Measurements from ENCODE around the gene PDXK.

PDXK gene

GRCh38 chr21:43786300-43786806 is 67.4 kb downstream of the PDXK start:
- Histone ChIP-seq H3K79me2 (ENCODE audit: control insufficient read depth, insufficient read depth, low read length, unreplicated experiment) (peaks cover 19% of the 10 kb centered on the region), H3K27me3 (ENCODE audit: insufficient read depth, low read length) (no peaks in the 10 kb centered on the region), H2AFZ (ENCODE audit: low read length, unreplicated experiment) (no peak overlapping the region), H3K36me3 (ENCODE audit: insufficient read depth, low read length) (no peaks in the 10 kb centered on the region), H3K4me3 (ENCODE audit: low read depth, low read length) (no peak overlapping the region), H3K27ac (ENCODE audit: low read depth, low read length) (no peak overlapping the region), H3K4me1 (ENCODE audit: control insufficient read depth, insufficient read depth, low read length, unreplicated experiment) (peaks cover 3% of the 10 kb centered on the region)

GRCh38 chr21:43786807-43787440 is 68.0 kb downstream of the PDXK start:
- Histone ChIP-seq H3K27ac (ENCODE audit: low read depth, low read length) (no peak overlapping the region), H3K79me2 (ENCODE audit: control insufficient read depth, insufficient read depth, low read length, unreplicated experiment) (peaks cover 24% of the 10 kb centered on the region), H3K4me1 (ENCODE audit: control insufficient read depth, insufficient read depth, low read length, unreplicated experiment) (peaks cover 3% of the 10 kb centered on the region), H2AFZ (ENCODE audit: low read length, unreplicated experiment) (no peak overlapping the region), H3K27me3 (ENCODE audit: insufficient read depth, low read length) (no peaks in the 10 kb centered on the region), H3K36me3 (ENCODE audit: insufficient read depth, low read length) (no peaks in the 10 kb centered on the region), H3K4me3 (ENCODE audit: low read depth, low read length) (no peak overlapping the region)

- H2AFZ ChIP-seq (ENCODE audit: low read length, unreplicated experiment) = peak within 1 kb of the TSS; percentile 95
- peak within 1 kb of the TSS; percentile 94 for H3K4me3 ChIP-seq (ENCODE audit: low read depth, low read length)
- peaks cover 38% of the 10 kb centered on the region for H3K79me2 ChIP-seq (ENCODE audit: control insufficient read depth, insufficient read depth, low read length, unreplicated experiment)
- peak within 1 kb of the TSS; percentile 49 for H3K27ac ChIP-seq (ENCODE audit: low read depth, low read length)
- H3K36me3 ChIP-seq (ENCODE audit: insufficient read depth, low read length) = peaks cover 18% of the 10 kb centered on the region
- peaks cover 3% of the 10 kb centered on the region for H3K4me1 ChIP-seq (ENCODE audit: control insufficient read depth, insufficient read depth, low read length, unreplicated experiment)
- H3K27me3 ChIP-seq (ENCODE audit: insufficient read depth, low read length) = no peaks in the 10 kb centered on the region
Measured at GRCh38 chr21:43789276-43790009, 70.5 kb downstream of the PDXK start, which contains the start of gene RRP1. Gene RRP1 (plus strand): TSS chr21:43789577. CDS start chr21:43789630, 53 bp downstream.

- H3K27me3 ChIP-seq (ENCODE audit: insufficient read depth, low read length) = no peaks in the 10 kb centered on the region
- peak overlapping the region; percentile 8; the same call in 1 of the 2 replicates for H3K27ac ChIP-seq (ENCODE audit: low read depth, low read length)
- peaks cover 18% of the 10 kb centered on the region for H3K36me3 ChIP-seq (ENCODE audit: insufficient read depth, low read length)
- peak overlapping the region; percentile 94 for H3K4me3 ChIP-seq (ENCODE audit: low read depth, low read length)
- H2AFZ ChIP-seq (ENCODE audit: low read length, unreplicated experiment) = peak overlapping the region; percentile 66
- peaks cover 3% of the 10 kb centered on the region for H3K4me1 ChIP-seq (ENCODE audit: control insufficient read depth, insufficient read depth, low read length, unreplicated experiment)
- H3K79me2 ChIP-seq (ENCODE audit: control insufficient read depth, insufficient read depth, low read length, unreplicated experiment) = peaks cover 43% of the 10 kb centered on the region
Measured at GRCh38 chr21:43790010-43790524, 71.1 kb downstream of the PDXK start.

- Histone ChIP-seq H3K4me1 (ENCODE audit: control insufficient read depth, insufficient read depth, low read length, unreplicated experiment) (peaks cover 3% of the 10 kb centered on the region), H3K79me2 (ENCODE audit: control insufficient read depth, insufficient read depth, low read length, unreplicated experiment) (peaks cover 43% of the 10 kb centered on the region), H3K27me3 (ENCODE audit: insufficient read depth, low read length) (no peaks in the 10 kb centered on the region), H2AFZ (ENCODE audit: low read length, unreplicated experiment) (no peak overlapping the region), H3K27ac (ENCODE audit: low read depth, low read length) (no peak overlapping the region), H3K4me3 (ENCODE audit: low read depth, low read length) (no peak overlapping the region), H3K36me3 (ENCODE audit: insufficient read depth, low read length) (peaks cover 18% of the 10 kb centered on the region)
Measured at GRCh38 chr21:43792406-43792805, 73.5 kb downstream of the PDXK start.

- Histone ChIP-seq H3K27ac (ENCODE audit: low read depth, low read length) (no peak overlapping the region), H3K79me2 (ENCODE audit: control insufficient read depth, insufficient read depth, low read length, unreplicated experiment) (peaks cover 43% of the 10 kb centered on the region), H3K4me1 (ENCODE audit: control insufficient read depth, insufficient read depth, low read length, unreplicated experiment) (peaks cover 3% of the 10 kb centered on the region), H3K4me3 (ENCODE audit: low read depth, low read length) (no peak overlapping the region), H3K27me3 (ENCODE audit: insufficient read depth, low read length) (no peaks in the 10 kb centered on the region), H2AFZ (ENCODE audit: low read length, unreplicated experiment) (no peak overlapping the region), H3K36me3 (ENCODE audit: insufficient read depth, low read length) (peaks cover 18% of the 10 kb centered on the region)
Measured at GRCh38 chr21:43793243-43793642, 74.3 kb downstream of the PDXK start.

- no peaks in the 10 kb centered on the region for H3K27me3 ChIP-seq (ENCODE audit: insufficient read depth, low read length)
- no peak overlapping the region for H2AFZ ChIP-seq (ENCODE audit: low read length, unreplicated experiment)
- no peak overlapping the region for H3K4me3 ChIP-seq (ENCODE audit: low read depth, low read length)
- H3K79me2 ChIP-seq (ENCODE audit: control insufficient read depth, insufficient read depth, low read length, unreplicated experiment) = peaks cover 43% of the 10 kb centered on the region
- H3K4me1 ChIP-seq (ENCODE audit: control insufficient read depth, insufficient read depth, low read length, unreplicated experiment) = peaks cover 3% of the 10 kb centered on the region
- H3K27ac ChIP-seq (ENCODE audit: low read depth, low read length) = no peak overlapping the region
- H3K36me3 ChIP-seq (ENCODE audit: insufficient read depth, low read length) = peaks cover 18% of the 10 kb centered on the region
Measured at GRCh38 chr21:43794311-43794710, 75.4 kb downstream of the PDXK start.

DNA sequence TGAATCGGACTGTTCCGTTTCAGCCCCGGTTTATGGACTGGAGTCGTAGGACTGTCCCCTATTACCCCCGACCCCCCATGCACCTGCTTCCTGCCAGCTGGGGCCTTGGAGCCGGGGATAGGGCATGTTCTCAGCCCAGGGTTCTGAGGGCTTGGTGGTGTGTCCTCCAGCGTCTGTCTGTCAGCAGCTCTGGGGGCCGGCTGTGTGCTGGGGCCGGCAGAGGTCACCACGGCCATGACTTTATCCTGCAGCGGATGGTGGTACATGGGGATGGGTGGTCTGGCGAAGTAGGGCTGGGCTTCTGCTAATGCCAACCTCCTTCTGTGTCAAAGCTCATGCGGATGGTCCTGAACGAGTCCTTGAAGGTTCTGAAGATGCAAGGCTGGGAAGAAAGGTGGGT is 75.9 kb downstream of the PDXK start:
- no peak overlapping the region for H2AFZ ChIP-seq (ENCODE audit: low read length, unreplicated experiment)
- peaks cover 39% of the 10 kb centered on the region for H3K79me2 ChIP-seq (ENCODE audit: control insufficient read depth, insufficient read depth, low read length, unreplicated experiment)
- H3K4me1 ChIP-seq (ENCODE audit: control insufficient read depth, insufficient read depth, low read length, unreplicated experiment) = peaks cover 3% of the 10 kb centered on the region
- H3K27me3 ChIP-seq (ENCODE audit: insufficient read depth, low read length) = no peaks in the 10 kb centered on the region
- H3K27ac ChIP-seq (ENCODE audit: low read depth, low read length) = no peak overlapping the region
- peaks cover 18% of the 10 kb centered on the region for H3K36me3 ChIP-seq (ENCODE audit: insufficient read depth, low read length)
- H3K4me3 ChIP-seq (ENCODE audit: low read depth, low read length) = no peak overlapping the region

- H3K4me3 ChIP-seq (ENCODE audit: low read depth, low read length) = no peak overlapping the region
- no peaks in the 10 kb centered on the region for H3K4me1 ChIP-seq (ENCODE audit: control insufficient read depth, insufficient read depth, low read length, unreplicated experiment)
- H3K27ac ChIP-seq (ENCODE audit: low read depth, low read length) = no peak overlapping the region
- peaks cover 18% of the 10 kb centered on the region for H3K36me3 ChIP-seq (ENCODE audit: insufficient read depth, low read length)
- H3K27me3 ChIP-seq (ENCODE audit: insufficient read depth, low read length) = no peaks in the 10 kb centered on the region
- H2AFZ ChIP-seq (ENCODE audit: low read length, unreplicated experiment) = no peak overlapping the region
- H3K79me2 ChIP-seq (ENCODE audit: control insufficient read depth, insufficient read depth, low read length, unreplicated experiment) = peaks cover 16% of the 10 kb centered on the region
Measured at GRCh38 chr21:43797415-43797814, 78.5 kb downstream of the PDXK start.

GRCh38 chr21:43797925-43798715 is 79.2 kb downstream of the PDXK start:
- Histone ChIP-seq H3K4me1 (ENCODE audit: control insufficient read depth, insufficient read depth, low read length, unreplicated experiment) (no peaks in the 10 kb centered on the region), H3K27ac (ENCODE audit: low read depth, low read length) (no peak overlapping the region), H3K79me2 (ENCODE audit: control insufficient read depth, insufficient read depth, low read length, unreplicated experiment) (peaks cover 13% of the 10 kb centered on the region), H2AFZ (ENCODE audit: low read length, unreplicated experiment) (no peak overlapping the region), H3K27me3 (ENCODE audit: insufficient read depth, low read length) (no peaks in the 10 kb centered on the region), H3K4me3 (ENCODE audit: low read depth, low read length) (no peak overlapping the region), H3K36me3 (ENCODE audit: insufficient read depth, low read length) (peaks cover 11% of the 10 kb centered on the region; the same call in 1 of the 2 replicates)

Data from ACC112 (cell line).